RCC 7860 (cell line): ENCODE measurements around the gene MAGI1.
"Not testable (repeated sequence)": the region's sequence is repeated elsewhere in the genome, so short reads cannot be mapped to it uniquely, and the experiment has no call there.

ENCODE experiments used
- DNase-seq: peaks from one replicate; pipeline ENCODE4 v3.0.0-alpha.2; 2015; ENCODE audit warnings: low spot score
- FAIRE-seq: peaks from 2 replicates; lab custom pipeline; 2012; peaks lifted over from hg19 to GRCh38; lab: Jason Lieb, UNC

MAGI1 gene

GRCh38 chr3:65584002-65584401 lies 454.7 kb downstream of the MAGI1 start:
- DNase-seq (no peak), FAIRE-seq (no peak)

- DNase-seq (no peak), FAIRE-seq (no peak)
These were observed 455.5 kb downstream of the MAGI1 start for GRCh38 chr3:65583188-65583587.

GRCh38 chr3:65582012-65582717 lies 456.6 kb downstream of the MAGI1 start:
- FAIRE-seq (no peak), DNase-seq (no peak)

GRCh38 chr3:65581313-65581712 lies 457.4 kb downstream of the MAGI1 start:
- FAIRE-seq (no peak), DNase-seq (no peak)

- no peak for DNase-seq
- no peak for FAIRE-seq
These were observed 459.9 kb downstream of the MAGI1 start for GRCh38 chr3:65578861-65579260.

GRCh38 chr3:65577843-65578430 lies 460.8 kb downstream of the MAGI1 start:
- DNase-seq (no peak), FAIRE-seq (no peak)

- no peak for FAIRE-seq
- DNase-seq = no peak
These were observed 461.8 kb downstream of the MAGI1 start for GRCh38 chr3:65576966-65577365.

- no peak for FAIRE-seq
- no peak for DNase-seq
These were observed 462.5 kb downstream of the MAGI1 start for GRCh38 chr3:65576228-65576627.

GRCh38 chr3:65575376-65575840 lies 463.3 kb downstream of the MAGI1 start:
- FAIRE-seq (no peak), DNase-seq (peak; percentile 25)

- FAIRE-seq (no peak), DNase-seq (no peak)
These were observed 465.1 kb downstream of the MAGI1 start for GRCh38 chr3:65573548-65574116.

GRCh38 chr3:65572175-65572777 lies 466.4 kb downstream of the MAGI1 start:
- no peak for DNase-seq
- FAIRE-seq = no peak

- FAIRE-seq = no peak
- no peak for DNase-seq
These were observed 468.8 kb downstream of the MAGI1 start for GRCh38 chr3:65569845-65570405.

- FAIRE-seq = no peak
- DNase-seq = no peak
These were observed 469.6 kb downstream of the MAGI1 start for GRCh38 chr3:65569129-65569528.

- no peak for DNase-seq
- FAIRE-seq = no peak
These were observed 470.2 kb downstream of the MAGI1 start for GRCh38 chr3:65568497-65568896.

GRCh38 chr3:65565744-65566143 lies 473.0 kb downstream of the MAGI1 start:
- DNase-seq, FAIRE-seq: not testable (repeated sequence)

GRCh38 chr3:65564483-65564882 lies 474.2 kb downstream of the MAGI1 start:
- no peak for DNase-seq
- no peak for FAIRE-seq

GRCh38 chr3:65563861-65564260 lies 474.9 kb downstream of the MAGI1 start:
- FAIRE-seq = no peak
- DNase-seq = no peak

- no peak for FAIRE-seq
- no peak for DNase-seq
These were observed 476.3 kb downstream of the MAGI1 start for GRCh38 chr3:65562447-65562846.

GRCh38 chr3:65561617-65562016 lies 477.1 kb downstream of the MAGI1 start:
- FAIRE-seq = no peak
- no peak for DNase-seq

GRCh38 chr3:65560901-65561300 lies 477.8 kb downstream of the MAGI1 start:
- DNase-seq (no peak), FAIRE-seq (no peak)

GRCh38 chr3:65560133-65560532 lies 478.6 kb downstream of the MAGI1 start:
- no peak for FAIRE-seq
- DNase-seq = no peak

- FAIRE-seq (no peak), DNase-seq (no peak)
These were observed 479.1 kb downstream of the MAGI1 start for GRCh38 chr3:65559643-65560042.
